Jurkat, Clone E6-1 (cell line): ENCODE results near the gene NFATC3.
"Not testable (repeated sequence)": the region's sequence is repeated elsewhere in the genome, so short reads cannot be mapped to it uniquely, and the experiment has no call there.

Experiments
- DNase-seq: peaks from one replicate; pipeline ENCODE4 v3.0.0-alpha.2; 2011; ENCODE audit warnings: low read depth, low spot score
- H3K4me3 ChIP-seq: 2 replicates; pipeline ENCODE4 v1.5.1; 2011; ENCODE audit warnings: mild to moderate bottlenecking, low read length, control low read depth, moderate library complexity

The NFATC3 gene

GRCh38 chr16:68146585-68146984 lies 61.4 kb downstream of the NFATC3 start:
- no peak overlapping the region for H3K4me3 ChIP-seq
- no peak for DNase-seq

GRCh38 chr16:68147444-68147843 lies 62.3 kb downstream of the NFATC3 start:
- DNase-seq, result no peak
- H3K4me3 ChIP-seq, result no peak overlapping the region

- DNase-seq, result no peak
- no peak overlapping the region for H3K4me3 ChIP-seq
These were observed 64.4 kb downstream of the NFATC3 start for GRCh38 chr16:68149596-68149995.

DNA sequence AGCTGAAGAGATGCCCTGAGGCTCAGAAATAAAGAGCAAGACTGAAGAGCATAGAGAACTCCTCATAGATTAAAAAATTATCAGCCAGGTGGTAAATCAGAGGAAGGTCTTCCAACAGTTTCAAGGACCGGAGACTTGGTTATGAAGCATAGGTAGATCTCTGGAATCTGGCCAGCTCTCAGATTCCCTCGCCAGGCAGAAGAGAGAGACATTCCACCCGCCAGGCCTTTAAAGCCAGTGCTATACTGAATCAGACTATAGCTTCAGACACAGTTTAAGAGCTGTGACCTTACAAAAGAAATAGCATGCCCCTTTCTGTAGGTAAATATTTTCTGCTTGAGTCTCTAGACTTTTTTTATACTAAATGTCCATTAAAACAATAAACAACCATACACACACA lies 70.3 kb downstream of the NFATC3 start:
- no peak overlapping the region for H3K4me3 ChIP-seq
- DNase-seq, result no peak

- DNase-seq, result no peak
- H3K4me3 ChIP-seq, result no peak overlapping the region
These were observed 77.2 kb downstream of the NFATC3 start for GRCh38 chr16:68162413-68162812.

DNA sequence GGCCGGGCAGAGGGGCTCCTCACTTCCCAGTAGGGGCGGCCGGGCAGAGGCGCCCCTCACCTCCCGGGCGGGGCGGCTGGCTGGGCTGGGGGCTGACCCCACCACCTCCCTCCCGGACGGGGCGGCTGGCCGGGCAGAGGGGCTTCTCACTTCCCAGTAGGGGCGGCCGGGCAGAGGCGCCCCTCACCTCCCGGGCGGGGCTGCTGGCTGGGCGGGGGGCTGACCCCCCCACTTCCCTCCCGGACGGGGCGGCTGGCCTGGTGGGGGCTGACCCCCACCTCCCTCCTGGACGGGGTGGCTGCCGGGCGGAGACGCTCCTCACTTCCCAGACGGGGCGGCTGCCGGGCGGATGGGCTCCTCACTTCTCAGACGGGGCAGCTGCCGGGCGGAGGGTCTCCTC lies 78.1 kb downstream of the NFATC3 start:
- H3K4me3 ChIP-seq, DNase-seq: not testable (repeated sequence)

DNA sequence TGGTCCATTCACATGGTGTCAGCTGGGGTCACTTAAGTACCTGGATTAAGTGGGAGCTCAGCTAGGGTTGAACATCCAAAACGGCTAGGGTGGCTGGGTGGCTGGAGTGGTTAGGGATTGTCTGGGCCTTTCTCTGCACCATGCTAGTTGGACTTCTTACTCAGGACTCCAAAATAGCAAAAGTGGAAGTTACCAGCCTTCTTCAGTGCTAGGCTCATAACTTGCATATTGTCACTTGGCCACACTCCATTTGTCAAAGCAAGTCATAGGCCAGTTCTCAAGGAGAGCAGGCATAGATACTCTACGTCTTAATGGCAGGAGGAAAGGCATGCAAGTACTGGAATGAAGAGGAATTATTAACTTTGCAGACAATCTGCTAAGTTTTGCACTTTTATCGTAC lies 81.1 kb downstream of the NFATC3 start:
- no peak for DNase-seq
- no peak overlapping the region for H3K4me3 ChIP-seq

- no peak for DNase-seq
- no peak overlapping the region for H3K4me3 ChIP-seq
These were observed 94.1 kb downstream of the NFATC3 start for GRCh38 chr16:68179196-68179795.

DNA sequence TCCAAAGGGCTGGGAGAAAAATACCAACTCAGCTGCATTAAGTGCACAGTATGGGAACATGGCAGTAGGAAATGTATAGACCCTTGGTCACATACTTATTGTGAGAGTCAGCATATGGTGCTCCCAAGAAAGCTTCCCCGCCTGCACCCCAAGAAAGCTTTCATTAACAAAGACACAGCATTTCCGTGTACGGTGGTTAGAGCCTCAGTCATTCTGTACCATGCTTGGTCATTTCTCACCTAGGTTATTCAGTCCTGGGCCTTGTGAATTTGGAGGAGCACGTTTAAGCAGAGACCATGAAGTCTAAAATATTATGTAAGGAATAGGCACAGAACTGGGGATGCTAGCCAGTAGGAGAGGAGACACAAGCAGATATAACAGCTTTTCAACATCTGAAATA lies 94.7 kb downstream of the NFATC3 start:
- no peak for DNase-seq
- no peak overlapping the region for H3K4me3 ChIP-seq

GRCh38 chr16:68183046-68183445 lies 97.9 kb downstream of the NFATC3 start:
- no peak overlapping the region for H3K4me3 ChIP-seq
- DNase-seq, result peak; percentile 80

DNA sequence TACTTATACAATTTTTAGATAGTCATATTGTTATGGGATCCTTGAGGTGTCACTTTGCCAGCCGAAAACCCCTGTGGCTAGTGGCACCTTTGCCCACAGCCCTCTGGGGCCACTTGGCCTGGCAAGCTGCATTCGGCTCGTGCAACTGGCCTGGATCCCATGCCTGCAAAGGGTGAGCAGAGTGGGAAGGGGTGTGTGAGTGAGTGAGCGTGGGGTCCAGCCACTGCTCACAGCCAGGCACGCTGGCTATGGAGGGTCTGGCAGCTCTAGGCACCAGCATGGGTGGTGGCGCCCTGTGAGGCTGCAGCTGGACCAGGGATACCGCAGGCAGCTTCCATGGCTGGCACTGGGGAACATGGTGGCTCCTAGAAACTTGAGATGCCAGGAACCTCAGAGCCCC lies 101.7 kb downstream of the NFATC3 start:
- H3K4me3 ChIP-seq, result no peak overlapping the region
- no peak for DNase-seq

- no peak overlapping the region for H3K4me3 ChIP-seq
- no peak for DNase-seq
These were observed 102.3 kb downstream of the NFATC3 start for GRCh38 chr16:68187505-68187904.

- no peak overlapping the region for H3K4me3 ChIP-seq
- DNase-seq, result no peak
These were observed 103.0 kb downstream of the NFATC3 start for GRCh38 chr16:68188170-68188569.

- no peak for DNase-seq
- H3K4me3 ChIP-seq, result no peak overlapping the region
These were observed 104.9 kb downstream of the NFATC3 start for GRCh38 chr16:68190081-68190480.

DNA sequence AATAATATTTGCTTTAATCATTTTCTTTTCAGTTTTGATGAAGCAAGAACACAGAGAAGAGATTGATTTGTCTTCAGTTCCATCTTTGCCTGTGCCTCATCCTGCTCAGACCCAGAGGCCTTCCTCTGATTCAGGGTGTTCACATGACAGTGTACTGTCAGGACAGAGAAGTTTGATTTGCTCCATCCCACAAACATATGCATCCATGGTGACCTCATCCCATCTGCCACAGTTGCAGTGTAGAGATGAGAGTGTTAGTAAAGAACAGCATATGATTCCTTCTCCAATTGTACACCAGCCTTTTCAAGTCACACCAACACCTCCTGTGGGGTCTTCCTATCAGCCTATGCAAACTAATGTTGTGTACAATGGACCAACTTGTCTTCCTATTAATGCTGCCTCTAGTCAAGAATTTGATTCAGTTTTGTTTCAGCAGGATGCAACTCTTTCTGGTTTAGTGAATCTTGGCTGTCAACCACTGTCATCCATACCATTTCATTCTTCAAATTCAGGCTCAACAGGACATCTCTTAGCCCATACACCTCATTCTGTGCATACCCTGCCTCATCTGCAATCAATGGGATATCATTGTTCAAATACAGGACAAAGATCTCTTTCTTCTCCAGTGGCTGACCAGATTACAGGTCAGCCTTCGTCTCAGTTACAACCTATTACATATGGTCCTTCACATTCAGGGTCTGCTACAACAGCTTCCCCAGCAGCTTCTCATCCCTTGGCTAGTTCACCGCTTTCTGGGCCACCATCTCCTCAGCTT lies 105.8 kb downstream of the NFATC3 start:
- H3K4me3 ChIP-seq, result no peak overlapping the region
- DNase-seq, result no peak

DNA sequence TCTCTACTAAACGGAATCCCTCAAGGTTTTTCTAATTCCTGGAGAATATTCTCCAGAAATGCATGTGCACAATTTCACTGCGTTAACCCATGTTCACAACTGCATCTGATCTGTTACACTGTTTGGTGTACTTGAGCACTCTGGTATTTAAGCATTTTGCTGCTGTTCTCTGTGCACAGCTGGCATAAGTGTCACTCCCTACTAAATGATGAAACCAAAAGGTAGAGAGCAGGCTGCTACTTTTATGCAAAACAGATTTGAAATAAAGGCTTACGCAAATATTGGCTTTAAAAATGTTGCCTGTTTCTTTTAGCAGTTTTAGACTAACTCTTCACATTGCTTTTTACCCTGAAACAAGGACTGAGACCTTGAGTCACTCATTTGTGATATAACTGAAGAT lies 109.1 kb downstream of the NFATC3 start:
- DNase-seq, result no peak
- no peak overlapping the region for H3K4me3 ChIP-seq

DNA sequence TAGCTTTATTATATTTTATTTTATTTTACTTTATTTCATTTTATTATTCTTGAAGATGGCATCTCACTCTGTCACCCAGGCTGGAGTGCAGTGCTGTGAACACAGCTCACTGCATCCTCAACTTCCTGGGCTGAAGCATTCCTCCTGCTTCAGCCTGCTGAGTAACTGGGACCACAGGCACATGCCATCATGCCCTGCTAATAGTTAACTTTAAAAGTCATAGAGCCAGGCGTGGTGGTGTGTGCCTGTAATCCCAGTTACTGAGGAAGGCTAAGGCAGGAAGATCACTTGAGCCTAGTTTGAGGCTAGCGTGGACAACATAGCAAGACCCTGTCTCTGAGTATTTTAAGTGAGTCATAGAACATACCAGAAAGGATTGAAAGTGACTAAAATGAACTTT lies 112.1 kb downstream of the NFATC3 start:
- DNase-seq, result no peak
- no peak overlapping the region for H3K4me3 ChIP-seq

DNA sequence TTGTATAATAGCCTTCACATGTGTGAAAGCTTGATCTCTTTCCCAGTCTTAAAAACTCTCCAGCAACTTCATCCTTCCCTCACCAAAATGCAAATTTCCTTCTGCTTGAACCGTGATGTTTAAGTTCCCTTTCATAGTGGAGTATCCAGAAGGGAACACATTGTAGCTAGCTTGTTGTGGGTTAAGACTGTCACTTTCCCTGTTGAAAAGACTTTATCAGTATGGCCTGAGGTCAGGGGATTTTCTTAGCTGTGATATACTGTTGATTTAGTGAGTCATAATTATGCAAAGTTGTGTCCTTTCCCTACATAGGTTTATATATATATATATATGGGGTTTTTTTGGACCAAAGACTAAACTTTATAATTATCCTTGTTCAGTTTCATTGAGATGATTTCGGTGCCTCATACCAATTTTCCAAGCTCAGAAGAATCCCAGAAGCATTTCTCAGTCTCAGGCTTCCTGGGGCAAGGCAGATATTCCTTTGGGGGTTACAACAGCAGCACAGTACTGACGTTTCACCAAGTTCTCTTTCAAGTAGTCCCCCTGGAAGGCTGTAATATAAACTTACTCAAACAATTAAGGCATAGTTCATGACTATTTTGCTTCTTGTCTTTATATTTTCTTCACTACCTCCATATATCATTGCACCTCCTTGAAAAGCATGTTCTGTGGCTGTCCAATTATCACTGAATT lies 115.1 kb downstream of the NFATC3 start:
- no peak overlapping the region for H3K4me3 ChIP-seq
- no peak for DNase-seq

DNA sequence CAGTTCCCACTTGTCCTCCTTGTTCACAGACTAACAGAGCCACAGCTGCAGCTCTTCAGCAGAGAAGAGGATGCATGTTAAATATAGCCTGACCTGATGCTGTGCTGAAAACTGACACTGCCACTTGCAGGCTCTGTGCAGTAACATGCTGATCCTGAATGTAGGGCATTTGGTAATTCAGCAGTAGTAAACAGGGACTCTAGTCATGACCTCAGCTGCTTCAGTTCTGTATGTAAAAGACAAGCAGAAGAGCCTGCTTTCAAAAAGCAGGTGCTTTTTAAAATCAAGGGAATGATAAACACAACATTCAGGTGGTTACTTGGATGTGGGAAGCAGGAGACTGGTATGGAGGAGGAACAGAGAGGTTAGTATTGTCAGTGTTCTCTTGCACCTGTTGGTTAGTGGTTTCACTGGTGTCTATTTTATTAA lies 116.9 kb downstream of the NFATC3 start:
- peak; percentile 83 for DNase-seq
- H3K4me3 ChIP-seq, result no peak overlapping the region

GRCh38 chr16:68206245-68206644 lies 121.1 kb downstream of the NFATC3 start:
- no peak overlapping the region for H3K4me3 ChIP-seq
- DNase-seq, result no peak
